A673 (cell line): ENCODE results near the gene NFIC.
"Not testable (repeated sequence)": the region's sequence is repeated elsewhere in the genome, so short reads cannot be mapped to it uniquely, and the experiment has no call there.

ENCODE experiments used
- EZH2 ChIP-seq: fragments of 200-600 bp; sonication (generic); IDR thresholded peaks from 2 replicates; pipeline ENCODE4 v1.6.1; 2017; ENCODE audit warnings: borderline replicate concordance, low read depth, mild to moderate bottlenecking, mixed read lengths, antibody characterized with exemption, low read length; ENCODE audit not compliant: poor library complexity, severe bottlenecking
- TF ChIP-seq, protein P1 (sequence below): fragments of 300-800, 200-600 bp; sonication (generic); conservative IDR thresholded peaks from 2 replicates; pipeline ENCODE4 v1.5.1; 2017; ENCODE audit warnings: low read depth, mild to moderate bottlenecking, antibody characterized with exemption, low read length, moderate library complexity, mixed read lengths

DNA sequence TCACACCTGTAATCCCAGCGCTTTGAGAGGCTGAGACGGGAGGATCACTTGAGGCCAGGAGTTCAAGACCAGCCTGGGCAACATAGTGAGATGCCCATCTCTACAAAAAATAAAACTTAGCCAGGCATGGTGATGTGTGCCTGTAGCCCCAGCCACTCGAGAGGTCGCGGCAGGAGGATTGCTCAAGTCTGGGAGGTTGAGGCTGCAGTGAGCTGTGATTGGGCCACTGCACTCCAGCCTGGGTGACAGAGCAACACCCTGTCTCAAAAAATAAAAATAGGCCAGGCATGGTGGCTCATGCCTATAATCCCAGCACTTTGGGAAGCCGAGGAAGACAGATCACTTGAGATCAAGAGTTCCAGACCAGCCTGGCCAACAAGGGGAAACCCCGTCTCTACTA lies 32.9 kb downstream of the NFIC start:
- TF ChIP-seq, protein P1, sequence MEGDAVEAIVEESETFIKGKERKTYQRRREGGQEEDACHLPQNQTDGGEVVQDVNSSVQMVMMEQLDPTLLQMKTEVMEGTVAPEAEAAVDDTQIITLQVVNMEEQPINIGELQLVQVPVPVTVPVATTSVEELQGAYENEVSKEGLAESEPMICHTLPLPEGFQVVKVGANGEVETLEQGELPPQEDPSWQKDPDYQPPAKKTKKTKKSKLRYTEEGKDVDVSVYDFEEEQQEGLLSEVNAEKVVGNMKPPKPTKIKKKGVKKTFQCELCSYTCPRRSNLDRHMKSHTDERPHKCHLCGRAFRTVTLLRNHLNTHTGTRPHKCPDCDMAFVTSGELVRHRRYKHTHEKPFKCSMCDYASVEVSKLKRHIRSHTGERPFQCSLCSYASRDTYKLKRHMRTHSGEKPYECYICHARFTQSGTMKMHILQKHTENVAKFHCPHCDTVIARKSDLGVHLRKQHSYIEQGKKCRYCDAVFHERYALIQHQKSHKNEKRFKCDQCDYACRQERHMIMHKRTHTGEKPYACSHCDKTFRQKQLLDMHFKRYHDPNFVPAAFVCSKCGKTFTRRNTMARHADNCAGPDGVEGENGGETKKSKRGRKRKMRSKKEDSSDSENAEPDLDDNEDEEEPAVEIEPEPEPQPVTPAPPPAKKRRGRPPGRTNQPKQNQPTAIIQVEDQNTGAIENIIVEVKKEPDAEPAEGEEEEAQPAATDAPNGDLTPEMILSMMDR = not testable (repeated sequence)
- not testable (repeated sequence) for TF ChIP-seq EZH2
